Kidney capillary endothelial cell (primary cell): ENCODE measurements around the gene FAM114A1.
"Not testable (repeated sequence)": the region's sequence is repeated elsewhere in the genome, so short reads cannot be mapped to it uniquely, and the experiment has no call there.

ENCODE experiments used
- DNase-seq: peaks from one replicate; pipeline ENCODE4 v3.0.0-alpha.2; 2018; ENCODE audit warnings: low spot score

The FAM114A1 gene

DNA sequence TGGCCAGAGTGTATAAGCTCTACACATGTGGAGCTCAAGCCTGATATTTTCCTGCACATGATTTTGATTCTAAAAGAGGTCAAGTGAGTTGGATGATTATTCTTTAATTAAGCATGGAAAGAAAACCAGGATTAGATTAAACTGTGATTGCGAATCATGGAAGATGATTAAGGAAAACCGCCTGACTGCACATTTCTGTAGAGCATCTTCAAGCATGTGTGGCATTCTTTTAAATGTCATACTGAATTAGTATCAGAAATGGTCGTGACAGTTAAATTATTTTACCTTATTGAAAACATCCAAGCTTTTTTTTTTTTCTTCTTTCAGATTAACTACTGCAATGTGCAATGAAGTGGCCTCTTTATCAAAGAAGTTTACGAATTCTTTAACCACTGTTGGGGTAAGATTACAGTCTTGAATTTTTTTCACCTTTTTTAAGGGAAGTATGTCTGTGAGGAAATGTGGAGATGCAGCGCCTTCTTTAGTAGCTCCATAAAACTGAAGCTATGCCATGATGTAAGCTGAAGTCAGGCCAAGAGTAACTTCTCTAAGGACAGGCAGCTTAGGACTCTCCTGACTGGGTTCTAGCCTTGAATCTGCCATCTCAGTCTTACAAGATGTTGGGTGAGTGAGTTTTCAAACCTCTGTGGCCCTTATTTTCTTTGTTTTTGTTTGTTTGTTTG is 67.9 kb downstream of the FAM114A1 start:
- no peak for DNase-seq

DNA sequence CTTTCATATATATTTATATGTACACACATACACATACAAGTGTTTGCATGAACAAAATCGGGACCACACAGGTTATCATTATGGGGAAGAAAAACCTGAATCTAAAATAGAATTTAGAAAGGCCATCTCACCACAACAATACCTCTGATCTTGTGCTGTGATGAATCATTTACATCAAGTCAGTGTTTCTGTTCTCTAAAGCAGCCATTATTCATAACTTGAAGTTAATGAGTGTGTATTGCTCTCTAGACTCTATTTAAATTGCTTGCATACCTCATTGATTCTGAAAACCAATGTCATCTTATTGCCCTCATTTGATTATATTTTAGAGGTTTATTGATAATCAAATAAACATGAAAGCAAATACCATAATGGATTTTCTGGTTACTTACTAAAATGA is 71.6 kb downstream of the FAM114A1 start:
- no peak for DNase-seq

DNA sequence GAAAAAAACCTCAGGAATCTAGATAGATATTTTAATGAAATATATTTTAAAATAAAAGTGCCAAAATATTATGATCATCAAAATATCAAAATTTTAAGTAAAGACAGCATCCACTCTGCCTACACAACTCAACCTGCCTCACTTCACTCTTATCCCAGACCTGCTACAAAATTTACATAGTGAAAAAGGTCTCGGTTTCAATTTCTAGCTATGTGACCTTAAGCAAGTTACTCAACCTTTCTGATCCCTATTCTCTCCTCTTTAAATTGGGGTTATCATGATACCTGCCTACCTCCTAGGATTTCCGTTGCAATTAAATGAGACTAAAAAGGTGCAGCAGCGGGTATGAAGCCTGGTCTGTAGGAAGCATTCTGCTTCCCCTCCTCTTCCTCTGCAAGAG is 72.9 kb downstream of the FAM114A1 start:
- DNase-seq: no peak

DNA sequence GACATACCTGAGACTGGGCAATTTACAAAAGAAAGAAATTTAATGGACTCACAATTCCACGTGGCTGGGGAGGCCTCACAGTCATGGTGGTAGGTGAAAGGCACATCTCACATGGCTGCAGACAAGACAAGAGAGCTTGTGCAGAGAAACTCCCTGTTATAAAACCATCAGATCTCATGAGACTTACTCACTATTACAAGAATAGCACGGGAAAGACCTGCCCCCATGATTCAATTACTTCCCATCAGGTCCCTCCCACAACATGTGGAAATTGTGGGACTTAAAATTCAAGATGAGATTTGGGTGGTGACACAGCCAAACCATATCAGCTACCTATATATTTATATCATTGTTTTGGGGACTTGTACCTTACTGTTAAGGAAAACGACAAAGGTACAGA is 74.3 kb downstream of the FAM114A1 start:
- not testable (repeated sequence) for DNase-seq

DNA sequence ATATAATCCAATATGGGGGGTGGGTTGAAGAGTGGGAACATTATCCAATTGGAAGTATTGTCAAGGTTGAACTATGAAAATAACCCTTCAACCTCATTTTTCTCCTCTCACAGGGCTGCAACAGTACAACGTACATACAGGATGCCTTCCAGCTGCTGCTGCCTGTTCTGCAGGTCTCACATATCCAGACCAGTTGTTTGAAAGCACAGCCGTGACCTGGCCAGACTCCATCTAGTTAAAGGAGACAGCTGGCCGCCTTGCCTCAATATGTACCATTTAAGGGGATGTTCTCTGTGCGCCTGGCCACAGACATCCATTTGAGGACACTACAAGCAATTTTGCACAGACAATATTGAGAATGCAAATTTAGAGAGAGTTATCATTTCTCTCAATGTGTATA is 75.7 kb downstream of the FAM114A1 start:
- no peak for DNase-seq

DNA sequence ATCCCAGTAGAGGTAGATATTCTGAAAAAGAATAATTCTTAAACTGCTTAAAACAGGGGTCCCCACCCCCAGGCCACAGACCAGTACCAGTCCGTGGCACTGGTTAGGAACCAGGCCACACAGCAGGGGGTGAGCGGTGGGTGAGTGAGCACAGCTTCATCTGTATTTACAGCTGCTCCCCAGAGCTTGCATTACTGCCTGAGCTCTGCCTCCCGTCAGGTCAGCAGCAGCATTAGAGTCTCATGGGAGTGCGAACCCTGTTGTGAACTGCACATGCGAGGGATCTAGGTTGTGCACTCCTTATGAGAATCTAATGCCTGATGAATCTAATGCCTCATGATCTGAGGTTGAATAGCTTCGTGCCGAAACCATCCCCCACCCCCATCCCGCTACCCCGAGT is 76.8 kb downstream of the FAM114A1 start:
- DNase-seq: no peak

DNA sequence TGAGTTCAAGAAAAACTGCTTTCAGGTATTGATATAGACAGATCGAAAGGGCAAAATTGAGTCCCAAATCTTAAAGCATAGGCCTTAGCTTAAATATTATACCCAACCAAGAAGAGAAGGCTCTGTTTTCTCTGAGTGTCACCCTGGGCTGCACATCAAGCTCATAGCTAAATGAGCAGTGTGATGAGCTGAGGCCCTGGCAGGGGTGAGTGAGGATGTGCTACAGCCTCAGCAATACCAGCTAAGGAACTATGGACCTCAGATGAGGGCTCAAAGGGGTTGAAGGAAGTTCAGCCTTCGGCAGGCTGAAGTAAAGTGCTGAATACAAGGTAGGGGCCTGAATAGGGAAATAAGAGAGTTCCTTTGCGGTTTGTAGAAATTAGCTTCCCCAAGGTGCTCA is 79.3 kb downstream of the FAM114A1 start:
- no peak for DNase-seq

DNA sequence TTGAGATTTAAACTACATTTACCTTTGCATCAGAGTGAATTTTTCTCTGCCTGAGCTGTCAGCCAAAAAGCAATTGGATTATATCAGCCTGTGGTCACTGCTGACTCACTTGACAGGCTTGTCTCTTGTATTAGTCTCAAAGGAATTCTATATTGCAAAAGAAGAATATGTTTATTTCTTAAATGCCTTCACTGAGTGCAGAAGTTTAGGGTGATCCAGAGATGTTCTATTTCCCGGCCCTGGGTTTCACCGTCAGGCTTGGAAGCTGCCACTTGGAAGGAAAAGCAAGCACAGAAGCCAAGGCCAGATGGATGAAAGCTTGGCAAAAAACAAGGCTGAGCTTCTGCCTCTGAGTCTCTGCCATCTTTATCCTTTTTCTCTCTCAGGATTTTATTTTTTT is 80.9 kb downstream of the FAM114A1 start:
- DNase-seq: peak; percentile 48

DNA sequence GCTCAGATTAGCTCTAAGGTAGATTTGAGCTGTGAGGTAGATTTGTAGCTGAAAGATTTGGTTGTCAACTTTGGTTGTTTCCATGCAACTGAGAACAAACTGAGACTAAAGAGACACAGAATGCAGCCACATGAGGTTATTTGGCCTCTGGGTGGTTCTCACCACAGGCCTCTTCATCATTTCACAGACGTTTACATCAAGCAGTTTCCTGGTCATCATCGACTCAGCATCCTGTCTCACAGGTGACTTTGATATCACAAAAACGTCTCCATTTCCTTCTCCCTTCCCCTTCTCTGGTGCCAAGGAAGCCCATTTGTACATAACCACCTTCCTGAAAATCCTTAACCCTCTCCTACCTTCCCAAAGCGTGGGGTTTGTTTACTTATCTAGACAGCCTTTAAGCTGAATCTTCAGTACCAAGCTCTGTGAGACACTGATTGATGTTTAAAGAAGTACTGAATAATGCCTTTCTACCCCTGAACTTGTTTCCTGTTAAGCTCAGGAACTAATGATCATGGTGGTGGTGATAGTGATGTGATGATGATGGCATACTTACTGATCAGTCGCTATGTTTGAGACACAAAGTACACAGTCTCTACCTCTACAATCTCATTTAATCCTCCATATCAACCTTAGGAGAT is 81.9 kb downstream of the FAM114A1 start:
- peak; percentile 3 for DNase-seq

DNA sequence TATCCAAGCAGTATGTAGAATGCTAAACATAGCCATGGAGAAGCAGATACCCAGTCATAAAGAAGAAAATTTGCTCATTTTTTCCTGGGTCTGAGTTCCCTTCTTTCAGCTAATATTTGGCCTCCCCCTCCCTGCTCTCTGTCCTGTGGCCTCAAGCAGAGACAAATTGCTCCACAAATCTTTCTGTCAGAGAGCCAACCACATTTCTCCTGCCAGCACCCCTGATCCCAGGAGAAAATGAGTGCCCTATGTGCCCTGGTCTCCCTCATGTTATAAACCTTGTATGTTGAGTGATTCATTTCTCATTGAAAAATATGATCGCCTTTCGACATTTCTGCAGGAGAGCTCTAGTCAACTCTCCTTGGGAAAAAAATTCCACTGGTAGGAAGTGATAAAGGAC is 82.6 kb downstream of the FAM114A1 start:
- DNase-seq: no peak

DNA sequence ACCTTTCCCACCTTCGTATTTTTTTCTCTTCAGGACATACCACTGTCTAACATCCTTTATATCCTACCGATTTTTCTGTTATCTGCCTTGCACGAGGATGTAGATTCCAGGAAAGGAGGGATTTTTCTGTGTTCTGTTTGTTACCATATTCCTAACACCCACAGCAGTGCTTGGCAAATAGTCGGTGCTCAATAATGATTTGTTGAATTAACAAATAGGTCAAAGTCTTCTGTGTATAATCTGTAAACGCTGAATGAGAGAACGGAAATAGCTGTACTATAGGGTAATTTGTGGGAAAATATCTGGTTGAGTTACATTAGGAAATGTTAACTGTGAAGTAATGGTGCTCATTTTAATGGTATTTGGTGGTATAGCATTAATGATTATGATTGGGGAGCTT is 83.1 kb downstream of the FAM114A1 start:
- no peak for DNase-seq

DNA sequence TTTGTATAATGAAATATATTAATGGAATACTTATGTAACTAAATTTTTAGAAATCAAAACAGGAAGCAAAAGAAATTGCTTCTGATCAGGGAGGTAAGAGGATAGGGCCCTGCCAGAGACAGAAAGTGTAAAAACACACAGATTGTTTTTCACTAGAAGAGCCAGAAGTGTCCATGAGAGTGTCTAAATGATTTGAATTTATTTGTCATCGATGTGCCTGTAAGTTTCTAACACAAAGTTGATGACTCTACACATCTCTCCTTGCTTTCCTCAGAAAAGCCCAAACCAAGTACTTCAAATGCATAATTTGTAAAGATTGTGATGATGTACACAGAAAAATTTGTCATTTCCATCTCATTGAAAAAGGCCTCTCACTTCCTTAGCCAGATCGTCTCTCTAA is 84.0 kb downstream of the FAM114A1 start:
- no peak for DNase-seq

DNA sequence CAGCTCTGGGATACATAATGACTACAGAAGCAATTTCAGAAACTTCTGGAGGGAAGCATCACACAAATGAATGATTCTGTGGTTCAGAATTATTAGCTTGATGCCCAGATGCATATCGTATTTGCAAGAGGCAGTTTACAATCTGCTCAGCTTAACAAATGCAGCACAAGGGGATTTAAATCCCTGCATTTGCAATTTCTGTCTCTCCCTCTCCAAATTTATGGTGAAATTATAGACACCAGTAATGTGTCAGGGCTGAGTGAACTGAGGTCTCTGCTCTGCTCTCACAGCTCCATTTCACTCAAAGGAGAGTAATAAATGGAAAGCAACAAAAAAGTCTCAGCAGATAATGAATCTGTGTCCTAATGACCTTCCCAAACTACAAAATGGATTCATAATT is 84.4 kb downstream of the FAM114A1 start:
- no peak for DNase-seq

DNA sequence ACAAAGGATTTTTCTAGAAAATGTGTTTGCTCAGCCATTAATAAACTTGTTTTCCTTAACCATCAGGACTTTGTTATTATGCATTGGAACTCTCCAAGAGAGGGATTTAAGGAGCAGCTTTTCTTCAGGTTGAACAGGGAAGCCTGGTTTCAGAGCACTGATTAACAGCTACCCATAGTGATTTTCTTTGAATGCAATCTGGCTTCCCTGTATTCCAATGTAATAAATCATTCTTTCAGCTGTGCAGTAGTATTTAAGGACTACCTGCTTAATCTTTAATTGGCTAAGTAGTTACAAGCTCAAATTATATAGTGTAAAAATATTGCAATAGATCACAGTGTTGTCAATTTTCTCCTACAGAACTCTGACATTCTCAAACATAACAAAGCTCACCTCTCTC is 87.1 kb downstream of the FAM114A1 start:
- no peak for DNase-seq

DNA sequence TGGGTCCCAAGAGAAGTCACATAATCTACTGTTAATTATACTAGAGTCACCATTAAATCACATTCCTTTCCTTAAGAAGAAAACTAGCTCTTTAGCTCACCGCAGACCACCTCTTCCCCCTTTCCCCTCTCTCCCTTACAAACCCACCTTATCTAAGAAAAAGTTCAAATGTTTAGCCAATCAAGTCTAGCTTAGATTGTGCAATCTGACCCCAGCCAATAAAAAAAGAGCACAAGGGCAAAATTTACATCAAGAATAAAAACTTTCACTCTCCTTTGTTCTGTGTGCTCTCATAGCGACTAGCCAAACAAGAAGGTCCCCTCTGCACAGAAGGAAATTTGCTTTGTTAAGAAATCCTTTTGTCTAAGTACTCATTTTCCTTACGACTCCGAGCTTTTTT is 88.4 kb downstream of the FAM114A1 start:
- no peak for DNase-seq

DNA sequence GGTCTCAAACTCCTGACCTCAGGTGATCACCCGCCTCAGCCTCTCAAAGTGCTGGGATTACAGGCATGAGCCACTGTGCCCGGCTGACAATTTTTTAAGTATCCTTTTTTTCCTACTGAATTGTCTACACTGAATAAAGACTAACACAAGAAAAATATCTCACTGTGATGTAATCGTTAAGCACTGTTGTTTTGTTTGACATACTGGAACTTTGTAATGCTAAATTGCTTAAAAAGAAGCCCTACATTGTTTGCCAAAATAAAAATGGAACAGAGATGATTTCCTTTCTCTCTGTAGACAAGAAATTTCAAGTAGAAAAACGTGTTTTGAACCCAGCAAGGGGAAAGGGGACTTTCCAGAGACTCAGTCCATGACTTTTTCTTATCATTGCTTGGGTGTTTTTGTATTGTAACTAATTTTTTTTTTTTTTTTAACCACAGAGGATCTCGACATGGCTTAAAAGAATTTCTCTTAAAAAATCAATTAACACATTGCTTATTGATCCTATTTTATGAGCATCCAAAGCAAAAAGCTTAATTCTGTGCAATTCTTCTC is 89.7 kb downstream of the FAM114A1 start:
- no peak for DNase-seq

DNA sequence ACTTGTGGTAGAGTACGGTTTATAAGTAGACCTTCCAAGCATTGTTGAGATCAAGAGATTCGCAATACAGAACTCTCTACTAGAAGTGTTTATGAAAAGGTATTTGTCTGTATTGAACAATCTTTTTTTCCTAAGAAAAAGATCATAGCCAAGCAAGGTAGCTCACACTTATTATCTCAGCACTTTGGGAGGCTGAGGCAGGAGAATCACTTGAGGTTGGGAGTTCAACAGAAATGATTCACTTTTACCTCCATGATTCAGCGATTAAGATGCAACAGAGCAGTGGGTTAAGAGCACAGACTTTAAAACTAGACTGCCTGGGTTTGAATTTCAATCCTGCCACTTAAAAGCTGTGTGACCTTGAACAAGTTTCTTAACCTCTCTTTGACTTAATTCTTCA is 90.3 kb downstream of the FAM114A1 start:
- DNase-seq: no peak

DNA sequence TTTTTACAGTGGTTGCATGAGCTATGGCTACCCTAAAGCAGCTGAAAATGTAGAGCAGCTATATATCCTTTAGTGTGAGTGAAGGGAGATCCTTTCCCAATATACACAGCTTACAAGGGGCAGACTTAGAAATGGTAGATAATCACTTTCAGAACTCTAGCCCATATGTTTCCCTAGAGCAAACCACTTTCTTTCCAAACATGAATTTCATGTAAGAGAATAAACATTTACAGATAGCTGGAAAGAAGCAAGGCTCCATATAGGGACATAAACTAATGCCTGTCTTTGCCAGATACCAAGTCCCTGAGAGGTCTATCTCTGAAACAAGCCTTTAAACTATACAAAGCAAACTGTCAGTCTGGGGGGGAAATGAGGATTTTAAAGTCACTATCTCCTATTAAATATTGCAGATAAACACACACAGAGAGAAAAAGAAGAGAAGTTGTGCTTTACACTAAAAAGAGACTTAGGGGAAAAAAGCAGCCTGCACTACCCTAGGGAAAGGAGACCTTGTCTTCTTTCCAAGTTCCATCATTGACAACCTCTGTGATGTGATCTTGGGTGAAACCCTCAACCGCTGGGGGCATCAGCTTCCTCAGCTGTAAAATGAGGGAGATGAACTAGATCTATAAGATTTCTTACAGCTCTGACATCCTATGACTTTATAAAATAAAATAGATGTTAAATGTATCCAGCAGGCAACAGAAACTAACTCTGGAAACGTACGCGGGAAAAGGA is 91.0 kb downstream of the FAM114A1 start:
- DNase-seq: no peak

DNA sequence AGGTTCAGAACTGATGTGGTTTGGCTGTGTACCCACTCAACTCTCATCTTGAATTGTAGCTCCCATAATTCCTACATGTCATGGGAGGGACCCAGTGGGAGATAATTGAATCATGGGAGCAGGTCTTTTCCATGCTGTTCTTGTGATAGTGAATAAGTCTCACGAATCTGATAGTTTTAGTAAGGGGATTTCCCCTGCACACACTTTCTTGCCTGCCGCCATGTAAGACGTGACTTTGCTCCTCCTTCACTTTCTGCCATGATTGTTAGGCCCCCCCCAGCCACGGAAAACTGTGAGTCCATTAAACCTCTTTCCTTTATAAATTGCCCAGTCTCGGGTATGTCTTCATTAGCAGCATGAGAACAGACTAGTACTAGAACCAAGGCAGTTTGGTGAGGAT is 91.6 kb downstream of the FAM114A1 start:
- not testable (repeated sequence) for DNase-seq

DNA sequence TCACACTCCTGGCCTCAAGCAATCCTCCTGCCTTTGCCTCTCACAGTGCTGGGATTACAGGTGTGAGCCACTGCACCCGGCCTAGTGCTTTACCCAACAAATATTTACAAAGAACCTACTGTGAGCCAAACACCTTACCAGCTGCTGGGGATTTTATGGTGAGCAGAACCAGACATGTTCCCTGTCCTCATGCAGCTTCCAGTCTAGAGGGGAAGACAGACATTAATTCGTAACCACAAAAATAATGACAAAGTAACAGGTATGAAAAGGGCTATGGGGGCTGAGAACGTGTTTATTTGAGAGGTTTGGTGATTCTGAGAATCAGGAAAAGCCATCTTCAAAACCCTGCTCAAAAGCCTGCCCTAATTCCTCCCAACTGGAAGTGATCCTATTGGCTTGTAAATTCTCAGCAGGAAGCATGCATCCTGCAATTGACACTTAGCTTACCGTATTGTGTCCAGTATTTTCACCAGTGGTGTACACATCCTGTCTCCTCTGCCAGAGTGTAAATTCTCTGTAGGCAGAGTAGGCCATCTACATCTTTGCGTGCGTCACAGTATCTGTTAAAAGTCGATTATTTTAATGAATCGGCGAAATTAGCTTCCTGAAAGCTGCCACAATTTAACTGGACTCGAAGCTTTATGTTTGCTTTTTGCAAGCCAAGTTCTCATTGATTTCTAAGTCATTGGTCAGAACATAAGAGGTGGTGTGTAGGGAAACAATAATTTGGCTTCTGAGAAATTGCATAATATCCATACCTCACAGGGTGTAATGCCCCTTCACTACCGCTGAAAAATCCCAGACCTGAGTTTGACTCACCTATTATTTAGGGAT is 97.6 kb downstream of the FAM114A1 start:
- no peak for DNase-seq

DNA sequence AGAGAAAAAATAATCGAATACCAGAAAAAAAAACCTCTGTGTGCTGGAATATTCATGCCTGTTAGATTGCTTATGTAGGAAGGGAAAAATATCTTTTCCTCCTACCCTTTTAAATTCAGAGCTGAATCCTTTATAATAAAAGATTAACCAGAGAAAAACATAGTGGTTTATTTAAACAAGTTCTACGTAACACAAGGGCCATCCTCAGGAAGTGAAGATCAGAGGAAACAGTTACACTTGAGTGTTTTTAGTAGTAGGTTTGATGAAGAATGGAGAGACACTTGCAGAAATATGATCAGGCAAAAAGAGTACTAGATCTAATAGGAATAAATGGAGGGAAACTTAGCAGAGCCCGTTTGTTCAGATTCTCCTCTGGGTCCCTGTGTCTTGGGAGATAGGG is 98.3 kb downstream of the FAM114A1 start:
- DNase-seq: no peak
